Stimulated activated CD8-positive, alpha-beta memory T cell treated with anti-CD3 and anti-CD28 coated beads, Interleukin-4, amount 100 ng/mL, for 24 hours (primary cell): Measurements from ENCODE around the gene PHGDH.
"Not testable (repeated sequence)": the region's sequence is repeated elsewhere in the genome, so short reads cannot be mapped to it uniquely, and the experiment has no call there.

Experiments
- DNase-seq: peaks from one replicate; pipeline ENCODE4 v3.0.0-alpha.2; 2020; ENCODE audit warnings: low read depth

PHGDH gene

DNA sequence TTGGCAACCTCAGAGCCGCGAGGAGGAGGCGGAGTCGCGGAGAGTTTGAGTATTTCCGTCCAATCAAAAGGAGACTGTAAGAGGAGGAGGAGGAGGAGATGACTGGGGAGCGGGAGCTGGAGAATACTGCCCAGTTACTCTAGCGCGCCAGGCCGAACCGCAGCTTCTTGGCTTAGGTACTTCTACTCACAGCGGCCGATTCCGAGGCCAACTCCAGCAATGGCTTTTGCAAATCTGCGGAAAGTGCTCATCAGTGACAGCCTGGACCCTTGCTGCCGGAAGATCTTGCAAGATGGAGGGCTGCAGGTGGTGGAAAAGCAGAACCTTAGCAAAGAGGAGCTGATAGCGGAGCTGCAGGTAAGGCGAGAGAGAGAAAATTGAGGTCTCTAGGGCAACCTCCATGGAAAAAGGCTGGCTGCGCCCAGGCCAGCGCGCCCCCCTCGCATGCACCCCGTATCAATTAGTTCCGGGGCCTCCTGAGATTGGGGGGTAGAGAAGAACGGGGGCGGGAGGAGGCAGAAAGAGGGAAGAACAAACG lies at the start of gene PHGDH:
Gene PHGDH, plus strand, starts transcription at position 131 of the 538 bp plus-strand sequence. Its CDS starts 89 bp downstream, at position 220.
- DNase-seq, result peak; percentile 43

DNA sequence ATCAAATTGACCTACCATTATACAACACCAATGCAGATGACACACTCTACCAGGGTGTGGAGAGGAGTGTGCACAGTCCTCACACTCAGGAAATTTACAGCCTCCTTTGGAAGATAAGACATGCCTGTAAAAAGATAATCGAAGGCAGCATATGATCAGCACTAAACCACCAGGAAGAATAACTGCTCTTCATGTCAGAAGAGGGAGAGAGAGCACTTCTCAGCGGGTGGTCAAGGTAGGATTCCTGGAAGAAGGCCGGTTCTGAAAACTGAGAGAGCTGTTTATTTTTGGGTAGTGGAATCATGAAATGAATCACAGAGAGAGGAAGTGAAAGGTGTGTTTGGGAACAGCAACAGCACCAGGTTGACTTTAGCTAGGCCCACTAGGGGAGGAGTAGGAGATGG lies 49.7 kb upstream of the PHGDH start:
- no peak for DNase-seq

DNA sequence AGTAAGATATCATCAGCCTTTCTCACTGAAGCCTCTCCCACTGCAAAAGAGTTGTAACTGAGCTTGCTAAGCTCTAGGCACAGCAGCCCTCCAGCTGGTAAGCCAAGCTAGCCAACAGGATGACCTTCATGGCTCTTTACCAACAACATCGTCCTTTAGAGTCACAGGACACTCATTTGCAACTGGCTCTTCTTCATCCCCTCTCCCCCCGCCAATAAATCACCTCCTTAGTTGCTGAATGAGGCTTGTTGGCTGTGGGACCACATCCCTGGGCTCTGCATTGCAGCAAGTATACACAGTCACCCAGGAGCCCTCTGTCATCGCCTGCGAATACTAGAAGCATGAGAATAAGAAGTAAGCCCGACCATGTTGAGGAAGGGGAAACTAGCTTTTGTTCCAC lies 47.7 kb upstream of the PHGDH start:
- DNase-seq, result no peak

DNA sequence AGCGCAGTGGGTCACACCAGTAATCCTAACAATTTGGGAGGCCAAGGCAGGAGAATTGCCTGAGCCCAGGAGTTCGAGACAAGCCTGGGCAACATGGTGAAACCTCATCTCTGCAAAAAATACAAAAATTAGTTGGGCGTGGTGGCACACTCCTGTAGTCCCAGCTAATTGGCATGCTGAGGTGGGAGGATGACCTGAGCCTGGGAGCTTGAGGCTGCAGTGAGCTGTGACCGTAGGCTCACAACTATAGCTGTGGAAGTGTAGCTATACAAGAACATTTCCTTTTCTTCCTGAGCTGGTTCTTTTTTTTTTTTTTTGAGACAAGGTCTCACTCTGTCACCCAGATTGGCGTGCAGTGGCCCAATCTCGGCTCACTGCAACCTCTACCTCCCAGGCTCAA lies 44.6 kb upstream of the PHGDH start:
- no peak for DNase-seq

DNA sequence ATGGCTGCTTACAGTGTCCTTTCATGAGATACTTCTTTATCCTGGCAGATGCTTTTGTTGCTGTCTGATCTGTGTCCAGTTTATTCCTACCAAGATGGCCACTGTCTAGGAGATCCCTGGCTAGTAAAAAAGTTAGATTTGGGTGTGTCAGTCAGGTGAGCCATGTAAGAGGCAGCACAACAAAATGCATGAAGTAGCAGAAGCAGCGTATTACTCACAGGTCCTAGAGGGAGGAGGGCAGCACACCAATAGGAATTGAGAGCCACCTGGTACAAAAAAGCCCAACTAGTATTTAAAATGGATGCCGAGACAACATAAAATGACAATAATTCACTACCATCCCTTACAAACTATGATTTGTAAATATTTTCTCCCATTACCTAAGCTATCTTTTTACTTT lies 40.8 kb upstream of the PHGDH start:
- no peak for DNase-seq

DNA sequence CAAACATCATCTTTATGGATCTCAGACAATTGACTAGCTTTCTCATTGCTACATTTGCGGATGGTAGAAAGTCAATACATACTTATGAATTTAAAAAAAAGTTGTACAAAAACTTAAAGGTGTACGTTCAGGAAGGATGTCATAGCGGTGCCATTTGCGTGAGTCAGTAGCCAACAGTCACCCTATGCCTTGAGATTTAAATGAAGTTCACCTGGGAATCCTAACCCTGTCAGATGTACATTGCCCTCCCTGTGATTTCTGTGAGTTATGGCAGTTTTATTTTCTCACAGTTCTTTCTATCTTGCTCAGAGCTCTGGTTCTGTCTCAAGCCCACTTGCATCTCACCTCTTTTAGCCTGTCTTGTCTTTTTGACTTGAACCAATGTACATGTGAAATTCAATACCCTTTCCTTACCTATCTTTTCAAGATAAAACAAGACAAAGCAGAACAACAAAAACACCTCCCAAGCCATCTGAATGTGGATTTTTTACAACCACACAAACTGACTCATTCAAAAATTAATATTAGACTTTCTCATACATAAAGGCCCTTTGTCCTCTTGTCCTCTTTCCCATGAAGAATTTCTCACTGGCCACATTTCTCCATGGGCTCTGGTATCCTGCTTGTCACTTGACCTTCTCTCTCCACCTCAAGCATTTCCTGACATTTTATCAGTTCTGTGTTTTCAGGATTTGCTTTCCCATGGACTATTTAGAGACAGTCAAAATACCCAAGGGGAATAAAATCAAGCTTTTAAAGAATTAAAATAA lies 38.4 kb upstream of the PHGDH start:
- DNase-seq, result no peak

DNA sequence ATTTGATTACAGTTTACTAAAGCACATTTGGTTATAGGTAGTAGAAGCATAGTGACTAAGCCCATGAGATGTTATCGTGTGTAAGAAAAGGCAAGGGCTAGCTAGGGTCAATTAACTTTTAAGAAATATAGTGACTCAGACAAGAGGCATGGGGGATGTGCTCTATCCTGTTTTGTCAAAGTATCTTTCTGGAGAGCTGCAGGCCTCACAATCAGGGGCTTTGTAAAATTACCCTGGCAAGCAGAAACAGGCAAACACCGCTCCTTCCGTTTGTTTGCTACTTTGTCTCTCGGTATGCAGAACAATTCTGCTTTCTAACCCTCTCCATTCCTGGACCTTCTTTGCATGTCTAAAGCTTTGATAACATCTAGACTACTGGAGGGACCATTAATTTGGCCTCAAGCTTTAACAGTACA lies 37.6 kb upstream of the PHGDH start:
- no peak for DNase-seq

DNA sequence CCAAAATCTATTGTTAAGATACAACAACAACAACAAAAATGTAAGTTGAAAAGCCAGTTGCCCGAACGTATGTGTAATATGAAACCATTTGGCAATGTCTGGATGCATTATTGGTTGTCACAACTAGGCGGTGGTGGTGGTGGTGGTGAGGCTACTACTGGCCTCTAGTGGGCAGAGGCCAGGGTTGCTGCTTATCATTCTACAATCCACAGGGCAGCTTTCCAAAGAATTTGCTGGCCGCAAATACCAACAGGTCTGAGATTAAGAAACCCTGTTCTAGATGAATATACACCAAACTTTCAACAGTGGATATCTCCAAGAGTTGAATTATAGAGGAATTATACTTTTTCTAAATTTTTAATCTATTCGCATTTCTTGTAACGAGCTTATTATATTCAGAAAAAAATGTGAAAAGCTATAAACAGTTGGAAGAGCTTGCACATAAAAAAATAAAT lies 36.9 kb upstream of the PHGDH start:
- no peak for DNase-seq

DNA sequence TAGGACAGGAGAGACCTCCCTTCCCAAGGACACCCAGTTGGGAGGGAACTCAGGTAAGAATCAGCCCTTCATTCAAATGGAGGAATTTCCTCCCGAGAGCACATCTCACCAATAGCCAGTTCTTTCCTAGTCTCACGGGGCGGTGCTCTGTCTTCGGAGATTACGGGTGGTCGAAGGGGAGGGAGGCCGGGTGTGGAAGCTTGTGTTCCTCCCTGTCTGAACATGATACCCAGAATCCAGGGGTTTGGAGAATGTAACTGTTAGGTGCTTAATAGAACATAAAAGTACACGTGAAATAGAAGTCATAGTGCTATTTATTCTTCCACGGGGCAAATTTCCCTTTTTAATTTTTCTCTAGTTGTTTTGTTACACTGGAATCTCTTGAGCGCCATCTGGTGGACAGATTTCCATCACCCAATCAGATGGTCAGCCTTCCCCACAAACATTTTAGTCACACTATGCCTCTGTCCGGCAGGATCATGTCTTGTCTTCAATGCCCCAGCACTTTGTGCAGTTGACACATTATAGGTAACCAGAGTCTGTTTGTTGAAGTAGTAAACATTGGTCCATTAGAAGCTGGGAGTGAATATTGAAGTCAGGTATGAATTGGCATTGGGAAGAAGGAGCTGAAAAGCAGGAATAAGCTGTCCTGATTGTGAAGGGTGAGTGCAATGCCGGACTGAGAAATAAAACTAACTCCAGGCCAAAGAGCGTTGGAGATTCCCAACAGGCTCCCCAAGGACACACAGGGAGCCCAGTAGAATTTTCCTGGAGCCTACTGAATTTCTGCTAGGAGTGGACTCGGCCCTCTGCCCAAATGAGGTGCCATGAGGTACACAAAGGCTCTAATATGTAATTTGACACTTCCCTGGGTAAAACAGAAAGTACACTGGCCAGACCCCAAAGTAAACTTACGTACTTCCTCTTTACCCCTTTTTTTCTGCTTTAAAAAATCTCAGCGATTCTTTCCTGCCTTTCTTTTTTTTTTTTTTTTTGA lies 36.1 kb upstream of the PHGDH start:
- peak; percentile 37 for DNase-seq

DNA sequence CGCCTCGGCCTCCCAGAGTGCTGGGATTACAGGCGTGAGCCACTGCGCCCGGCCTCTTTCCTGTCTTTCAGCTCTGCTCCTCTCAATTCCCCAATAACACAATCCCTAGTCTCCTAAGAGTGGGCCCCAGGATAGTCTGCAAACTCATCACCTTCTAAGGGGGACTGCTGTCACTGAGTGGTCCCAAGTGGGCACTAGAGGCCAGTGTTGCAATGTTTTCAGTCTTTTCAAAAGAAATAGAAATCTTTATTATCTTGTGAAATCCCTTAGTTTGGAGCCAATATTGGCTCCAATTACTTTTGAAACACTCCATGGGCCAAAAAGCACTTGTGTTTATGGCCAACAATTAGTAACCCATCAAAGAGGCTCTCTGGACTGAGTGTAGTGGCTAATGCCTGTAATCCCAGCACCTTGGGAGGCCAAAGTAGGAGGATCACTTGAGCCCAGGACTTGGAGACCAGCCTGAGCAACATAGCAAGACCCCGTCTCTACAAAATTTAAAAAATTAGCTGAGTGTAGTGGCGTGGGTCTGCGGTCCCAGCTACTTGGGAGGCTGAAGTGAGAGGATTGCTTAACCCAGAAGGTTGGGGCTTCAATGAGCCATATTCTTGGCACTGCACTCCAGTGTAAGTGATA lies 35.0 kb upstream of the PHGDH start:
- DNase-seq, result no peak

DNA sequence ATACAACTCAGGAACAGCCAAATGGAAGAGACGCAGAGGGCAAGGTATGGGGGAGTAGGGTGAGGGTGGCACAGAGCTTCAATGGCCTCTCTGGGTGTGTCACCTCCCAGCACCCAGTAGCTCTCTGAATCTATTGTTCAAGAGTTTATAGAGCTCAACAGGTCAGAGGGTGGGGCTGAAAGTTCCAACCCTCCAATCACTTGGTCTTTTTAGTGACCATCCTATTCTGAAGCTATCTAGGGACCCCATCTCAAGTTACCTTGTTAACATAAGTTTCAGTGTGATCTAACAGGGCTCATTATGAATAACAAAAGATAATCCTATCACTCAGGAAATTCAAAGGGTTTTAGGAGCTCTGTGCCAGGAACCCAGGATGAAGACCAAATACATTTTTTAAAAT lies 32.5 kb upstream of the PHGDH start:
- DNase-seq, result no peak

DNA sequence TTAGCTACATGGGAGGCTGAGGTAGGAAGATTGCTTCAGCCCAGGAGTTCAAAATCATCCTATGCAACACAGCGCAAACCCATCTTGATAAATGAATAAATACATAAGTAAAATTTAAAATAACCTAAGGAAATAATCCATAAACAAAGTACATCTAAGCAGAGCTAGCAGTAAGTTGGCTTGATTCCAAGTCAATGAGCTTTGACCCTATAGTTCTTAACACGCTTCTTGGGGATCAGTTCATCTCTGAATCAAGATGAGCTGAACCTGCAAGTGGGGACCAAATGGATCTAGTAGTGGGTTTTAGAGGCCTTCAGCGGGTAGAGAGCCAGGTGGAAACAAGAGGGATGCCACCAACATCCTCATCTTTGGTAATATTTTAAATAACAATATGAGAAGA lies 31.5 kb upstream of the PHGDH start:
- DNase-seq, result no peak

DNA sequence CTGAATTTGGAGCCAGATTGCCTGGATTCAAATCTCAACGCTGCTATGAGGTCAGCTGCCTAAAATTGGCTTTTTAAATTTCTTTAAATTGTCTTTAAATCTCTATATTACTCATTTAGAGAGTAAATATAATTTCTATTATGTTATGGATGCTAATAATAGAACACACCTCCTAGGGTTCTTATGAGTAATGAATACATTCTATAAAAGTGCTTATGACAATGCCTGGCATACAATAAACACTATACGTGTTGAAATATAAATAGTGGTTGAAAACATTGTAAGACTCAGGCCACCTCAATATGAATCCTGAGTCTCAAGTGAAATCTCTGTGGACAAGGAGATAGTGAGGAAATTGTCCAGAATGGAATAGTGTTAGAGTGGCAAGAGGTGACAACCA lies 31.0 kb upstream of the PHGDH start:
- no peak for DNase-seq

DNA sequence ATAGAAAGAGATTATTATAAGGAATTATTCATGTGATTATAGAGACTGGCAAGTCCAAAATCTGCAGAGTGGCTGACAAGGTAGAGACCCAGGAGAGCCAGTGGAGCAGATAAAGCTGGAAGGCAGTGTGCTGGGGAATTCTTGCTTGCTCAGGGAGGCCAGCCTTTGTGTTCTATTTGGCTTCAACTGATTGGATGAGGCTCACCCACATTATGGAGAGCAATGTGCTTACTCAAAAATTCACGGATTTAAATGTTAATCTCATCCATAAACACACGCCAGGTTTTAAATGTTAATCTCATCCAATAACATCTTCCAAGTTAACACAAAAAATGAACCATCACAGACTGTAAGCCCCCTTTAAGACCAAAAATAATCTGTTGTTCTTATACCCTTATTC lies 30.2 kb upstream of the PHGDH start:
- DNase-seq, result no peak

DNA sequence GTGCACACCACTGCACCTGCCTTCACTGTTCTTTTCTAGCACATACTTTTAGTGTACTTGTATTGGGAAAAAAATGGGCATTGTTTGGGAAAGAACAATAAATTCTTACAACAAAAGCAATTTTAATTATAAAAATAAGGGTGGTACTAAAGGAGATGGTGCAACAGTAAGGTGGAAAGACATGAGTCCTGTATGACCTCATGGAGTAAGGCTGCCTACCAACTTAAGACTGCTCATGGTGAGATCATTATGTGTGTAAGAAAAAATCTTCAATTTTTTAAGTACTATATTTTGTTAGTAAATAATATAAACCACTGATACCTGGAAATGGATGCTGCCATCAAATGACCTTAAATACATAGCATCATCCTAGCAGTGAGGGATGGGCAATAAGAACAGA lies 29.6 kb upstream of the PHGDH start:
- no peak for DNase-seq

DNA sequence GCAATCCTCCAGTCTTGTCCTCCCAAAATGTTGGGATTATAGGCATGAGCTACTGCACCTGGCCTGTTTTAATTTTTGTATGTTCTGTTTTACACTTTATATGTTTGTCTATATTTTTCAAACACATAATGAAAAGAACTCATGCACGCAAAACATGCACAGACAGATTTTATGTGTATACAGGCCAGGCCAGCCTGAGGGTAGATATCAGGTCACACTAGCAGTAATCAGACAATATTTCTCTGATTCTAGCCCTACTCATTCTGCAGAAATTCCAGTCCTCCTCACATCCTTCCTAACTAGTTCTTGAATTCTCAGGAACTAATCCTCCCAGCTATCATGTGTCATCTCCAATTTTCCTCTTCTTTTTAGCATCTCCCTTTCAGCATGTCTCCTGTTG lies 27.8 kb upstream of the PHGDH start:
- no peak for DNase-seq

DNA sequence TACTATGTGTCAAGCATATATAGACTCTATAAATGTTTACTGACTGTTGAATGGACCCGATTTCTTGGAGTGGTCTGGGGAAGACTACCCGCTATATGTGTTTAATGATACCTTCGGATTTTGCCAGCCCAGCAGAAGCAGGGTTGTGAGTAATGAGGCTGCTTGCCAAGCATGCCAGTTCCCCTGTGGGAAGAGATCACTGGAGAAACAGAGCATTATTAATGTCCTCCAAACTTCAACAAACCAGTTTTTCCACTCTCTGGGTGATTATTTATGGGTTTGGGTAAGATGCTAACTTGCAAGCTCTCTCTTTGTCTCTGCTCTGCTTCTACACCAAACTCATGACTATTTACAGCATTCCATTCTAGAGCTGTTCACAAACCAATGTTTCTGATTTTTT lies 25.1 kb upstream of the PHGDH start:
- no peak for DNase-seq

DNA sequence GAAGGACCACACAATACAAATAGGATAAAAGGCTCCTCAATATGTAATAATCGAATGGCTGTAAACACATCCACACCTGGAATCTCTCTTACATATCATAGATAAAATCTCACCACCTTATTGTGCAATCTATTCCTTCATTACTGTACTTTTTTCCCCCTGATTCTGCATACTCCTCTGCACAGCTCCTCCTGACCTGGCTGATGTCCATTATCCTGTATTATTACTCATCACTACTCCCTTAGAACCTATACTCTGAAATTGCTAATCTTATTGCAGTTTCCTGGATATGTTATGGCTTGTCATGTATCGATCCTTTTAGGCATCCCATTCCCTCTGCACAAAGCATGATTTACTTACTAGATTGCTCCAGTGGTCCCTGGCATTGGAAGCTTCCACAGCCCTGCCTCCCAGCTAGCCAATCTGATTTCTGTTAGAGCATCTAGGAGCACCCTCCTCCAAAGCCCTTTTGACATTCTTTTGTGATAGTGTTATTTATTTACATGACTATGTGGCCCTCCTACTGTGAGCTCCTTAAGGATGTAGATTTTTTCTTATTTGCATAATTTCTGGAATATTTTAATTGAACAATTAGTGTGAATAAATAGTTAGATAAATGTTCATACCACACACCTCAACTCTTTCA lies 24.2 kb upstream of the PHGDH start:
- no peak for DNase-seq

DNA sequence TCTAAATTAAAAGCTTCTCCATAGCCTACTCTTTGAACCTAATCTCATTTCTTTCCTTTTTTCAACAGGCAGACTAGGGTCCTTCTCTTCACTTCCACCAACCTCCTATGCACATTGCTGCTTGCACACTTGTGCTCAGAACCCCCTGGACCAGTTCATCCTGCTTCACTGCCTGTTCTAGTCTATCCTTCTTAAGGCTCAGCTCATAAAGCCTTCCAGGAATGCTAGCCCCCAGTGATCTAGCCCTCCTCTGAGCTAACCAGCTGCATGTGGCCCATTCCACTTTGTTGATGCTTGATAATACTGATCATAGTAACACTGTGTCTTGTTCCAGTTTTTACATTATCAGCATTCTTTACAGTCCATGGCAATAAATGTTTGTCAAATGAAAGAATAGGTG lies 22.9 kb upstream of the PHGDH start:
- DNase-seq, result no peak

DNA sequence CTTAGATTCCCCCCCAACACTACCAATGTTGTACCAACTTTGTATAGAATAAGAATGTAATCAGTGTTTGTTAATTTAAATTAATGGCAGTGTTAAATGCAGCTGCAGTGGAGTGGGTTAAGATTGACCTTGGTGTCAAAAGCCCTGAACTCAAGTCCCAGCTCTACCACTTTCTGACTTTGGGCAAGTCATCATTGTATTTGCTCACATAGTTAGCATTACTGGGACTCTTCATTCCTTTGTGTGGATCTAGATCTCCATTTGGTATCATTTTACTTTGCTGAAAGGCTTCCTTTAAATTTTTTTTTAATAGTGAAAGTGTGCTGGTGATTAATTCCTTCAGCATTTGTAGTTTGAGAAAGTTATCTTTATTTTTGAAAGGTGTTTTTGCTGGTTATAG lies 22.2 kb upstream of the PHGDH start:
- no peak for DNase-seq

DNA sequence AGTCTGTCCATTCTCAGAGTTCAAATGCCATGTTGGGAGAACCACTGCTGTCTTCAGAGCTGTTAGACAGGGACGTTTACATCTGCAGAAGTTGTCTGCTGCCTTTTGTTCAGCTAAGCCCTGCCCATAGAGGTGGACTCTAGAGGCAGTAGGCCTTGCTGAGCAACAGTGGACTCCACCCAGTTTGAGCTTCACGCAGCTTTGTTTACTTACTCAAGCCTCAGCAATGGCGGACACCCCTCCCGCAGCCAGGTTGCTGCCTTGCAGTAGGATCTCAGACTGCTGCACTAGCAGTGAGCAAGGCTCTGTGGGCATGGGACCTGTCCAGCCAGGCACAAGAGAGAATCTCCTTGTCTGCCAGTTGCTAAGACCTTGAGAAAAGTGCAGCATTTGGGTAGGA lies 14.9 kb upstream of the PHGDH start:
- not testable (repeated sequence) for DNase-seq

DNA sequence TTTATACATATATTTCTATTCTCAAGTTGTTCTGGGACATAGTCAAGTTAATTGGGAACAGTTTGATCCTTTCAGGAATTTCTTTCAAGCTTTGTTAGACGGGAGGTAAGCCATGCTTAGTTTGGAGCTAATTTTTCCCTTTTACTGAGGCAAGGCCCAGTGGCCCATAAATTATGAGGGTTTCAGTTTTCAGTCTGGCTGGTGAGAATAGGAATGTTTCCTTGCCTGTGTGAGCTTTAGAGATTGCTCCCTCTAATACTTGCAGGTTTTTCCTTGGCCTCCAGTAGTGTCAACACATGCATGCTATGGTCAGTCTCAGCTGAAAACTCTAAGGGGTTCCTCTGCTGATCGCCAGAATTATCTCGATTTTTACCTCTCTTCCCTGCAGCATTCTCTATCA lies 14.1 kb upstream of the PHGDH start:
- no peak for DNase-seq
